ENCODE measurements around the gene C16orf78.
A peak's percentile ranks its signal among the peaks of the same experiment; 100 is the strongest.

C16orf78 gene

DNA sequence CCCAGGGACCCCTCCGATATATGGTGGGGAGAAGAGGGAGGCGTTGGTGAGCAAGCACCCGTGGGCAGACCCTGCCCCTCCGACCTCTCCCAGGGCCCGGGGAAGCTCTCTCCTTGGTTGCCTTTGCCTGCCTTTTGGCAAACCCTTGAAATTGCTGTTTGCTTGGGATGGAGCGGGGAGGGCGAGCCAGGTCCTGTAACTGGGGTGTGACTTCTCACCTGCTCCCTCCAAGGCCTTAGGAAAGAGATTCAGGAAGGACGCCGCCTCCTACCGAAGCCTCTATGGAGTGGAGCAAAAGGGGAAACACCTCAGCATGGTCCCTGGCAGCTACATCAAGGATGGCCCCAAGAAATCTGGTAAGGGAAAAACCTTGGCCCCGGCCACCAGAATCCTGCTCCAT is 4.6 kb downstream of the C16orf78 start:
- TF ChIP-seq CTCF (IDR thresholded peaks at IDR 0.05; ENCODE audit: low read length) (no peak), EZH2 (IDR thresholded peaks at IDR 0.05; ENCODE audit: borderline replicate concordance, low read length) (no peak)
- Histone ChIP-seq H2AFZ (ENCODE audit: low read length) (no peak overlapping the region), H3K4me3 (ENCODE audit: low read depth, low read length, poor library complexity, severe bottlenecking) (no peak overlapping the region)

DNA sequence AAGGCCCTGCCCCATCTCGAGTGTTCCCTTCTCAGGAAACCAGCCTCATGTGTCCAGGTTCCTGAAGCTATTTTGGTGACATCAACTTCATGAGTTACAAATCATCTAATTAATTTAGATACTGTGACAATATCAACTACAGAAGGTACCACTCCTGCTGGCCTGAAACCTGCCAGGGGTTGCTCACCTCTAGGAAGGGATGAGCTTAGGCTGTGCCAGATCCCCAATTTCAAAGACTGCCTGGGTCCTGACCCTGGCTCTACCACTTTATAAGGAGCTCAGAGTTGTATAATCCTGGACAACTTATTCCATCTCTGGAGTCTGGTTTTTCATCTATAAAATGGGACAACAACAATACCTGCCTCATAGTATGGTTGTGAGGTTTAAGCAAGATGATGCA is 5.2 kb downstream of the C16orf78 start:
- no peak overlapping the region for H3K4me2 ChIP-seq (ENCODE audit: low read length)
- no peaks in the 10 kb centered on the region for H4K20me1 ChIP-seq (ENCODE audit: insufficient read depth, low read length)
- no peaks in the 10 kb centered on the region for H3K9me3 ChIP-seq (ENCODE audit: low read length)
- H3K9me2 ChIP-seq (ENCODE audit: low read depth, low read length) = no peaks in the 10 kb centered on the region
- no peaks in the 10 kb centered on the region for H3K79me2 ChIP-seq (ENCODE audit: insufficient read depth, low read length)
- TF ChIP-seq CTCF (IDR thresholded peaks at IDR 0.05; ENCODE audit: low read length) (no peak), EZH2 (IDR thresholded peaks at IDR 0.05; ENCODE audit: borderline replicate concordance, low read length) (no peak)
- no peak overlapping the region for H3K9ac ChIP-seq (ENCODE audit: low read length)
- H3K27me3 ChIP-seq (ENCODE audit: insufficient read depth, low read length) = no peaks in the 10 kb centered on the region; the same call in 1 of the 2 replicates
- H3K36me3 ChIP-seq (ENCODE audit: insufficient read depth, low read length) = no peaks in the 10 kb centered on the region
- H3K27ac ChIP-seq (ENCODE audit: low read depth, low read length, poor library complexity, severe bottlenecking) = no peak overlapping the region
- no peaks in the 10 kb centered on the region for H3K4me1 ChIP-seq (ENCODE audit: insufficient read depth, low read length, severe bottlenecking)
- H3K4me3 ChIP-seq (ENCODE audit: low read depth, low read length, poor library complexity, severe bottlenecking) = no peak overlapping the region
- H3F3A ChIP-seq (ENCODE audit: insufficient read depth, low read length) = no peaks in the 10 kb centered on the region
- H2AFZ ChIP-seq (ENCODE audit: low read length) = no peak overlapping the region

More for the DNA sequence above, 4.6 kb downstream of the C16orf78 start:
- no peaks in the 10 kb centered on the region for H3K9me2 ChIP-seq (ENCODE audit: low read depth, low read length)
- H3K4me2 ChIP-seq (ENCODE audit: low read length) = no peak overlapping the region
- no peaks in the 10 kb centered on the region for H4K20me1 ChIP-seq (ENCODE audit: insufficient read depth, low read length)
- no peaks in the 10 kb centered on the region for H3F3A ChIP-seq (ENCODE audit: insufficient read depth, low read length)
- H3K79me2 ChIP-seq (ENCODE audit: insufficient read depth, low read length) = no peaks in the 10 kb centered on the region
- H3K4me1 ChIP-seq (ENCODE audit: insufficient read depth, low read length, severe bottlenecking) = no peaks in the 10 kb centered on the region
- H3K36me3 ChIP-seq (ENCODE audit: insufficient read depth, low read length) = no peaks in the 10 kb centered on the region
- H3K9ac ChIP-seq (ENCODE audit: low read length) = no peak overlapping the region
- H3K27me3 ChIP-seq (ENCODE audit: insufficient read depth, low read length) = no peaks in the 10 kb centered on the region; the same call in 1 of the 2 replicates
- no peak overlapping the region for H3K27ac ChIP-seq (ENCODE audit: low read depth, low read length, poor library complexity, severe bottlenecking)
- H3K9me3 ChIP-seq (ENCODE audit: low read length) = no peaks in the 10 kb centered on the region

- H3K27ac ChIP-seq (ENCODE audit: low read depth, low read length, poor library complexity, severe bottlenecking) = no peak overlapping the region
- no peaks in the 10 kb centered on the region for H3K79me2 ChIP-seq (ENCODE audit: insufficient read depth, low read length)
- no peaks in the 10 kb centered on the region for H3K27me3 ChIP-seq (ENCODE audit: insufficient read depth, low read length)
- no peak overlapping the region for H3K9ac ChIP-seq (ENCODE audit: low read length)
- H3K9me3 ChIP-seq (ENCODE audit: low read length) = no peaks in the 10 kb centered on the region
- TF ChIP-seq CTCF (IDR thresholded peaks at IDR 0.05; ENCODE audit: low read length) (peak; percentile 47; the same call in 1 of the 2 replicates), EZH2 (IDR thresholded peaks at IDR 0.05; ENCODE audit: borderline replicate concordance, low read length) (no peak)
- no peaks in the 10 kb centered on the region for H3K9me2 ChIP-seq (ENCODE audit: low read depth, low read length)
- H3K4me1 ChIP-seq (ENCODE audit: insufficient read depth, low read length, severe bottlenecking) = no peaks in the 10 kb centered on the region
- no peak overlapping the region for H2AFZ ChIP-seq (ENCODE audit: low read length)
- H3F3A ChIP-seq (ENCODE audit: insufficient read depth, low read length) = no peaks in the 10 kb centered on the region
- no peak overlapping the region for H3K4me2 ChIP-seq (ENCODE audit: low read length)
- no peaks in the 10 kb centered on the region for H3K36me3 ChIP-seq (ENCODE audit: insufficient read depth, low read length)
- no peak overlapping the region for H3K4me3 ChIP-seq (ENCODE audit: low read depth, low read length, poor library complexity, severe bottlenecking)
- H4K20me1 ChIP-seq (ENCODE audit: insufficient read depth, low read length) = no peaks in the 10 kb centered on the region
These were observed 9.3 kb downstream of the C16orf78 start for GRCh38 chr16:49382916-49383315.
